ENCODE data around the gene IFNA7.
"Not testable (repeated sequence)": the region's sequence is repeated elsewhere in the genome, so short reads cannot be mapped to it uniquely, and the experiment has no call there.

IFNA7 gene

DNA sequence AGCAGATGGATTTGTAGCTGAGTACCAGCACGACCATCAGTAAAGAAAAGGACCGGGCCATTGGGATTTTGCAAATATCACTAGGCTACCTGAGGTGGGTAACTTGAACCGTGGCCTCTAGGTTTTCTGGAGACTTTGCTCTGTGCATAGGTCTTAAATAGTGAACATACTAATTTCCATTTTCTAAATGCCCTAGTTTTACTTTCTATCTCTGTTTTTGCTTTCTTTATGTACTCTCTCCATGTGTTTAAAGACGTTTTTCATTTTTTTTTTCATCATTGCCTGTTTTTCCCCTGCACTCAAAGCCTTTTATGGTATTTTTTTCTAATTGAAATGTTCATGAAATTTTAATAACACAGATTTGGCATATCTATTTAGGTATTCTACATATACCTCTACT, at the start of gene IFNA7:
TSS of gene IFNA7 (minus strand) at position 101 of the 400 bp plus-strand sequence. CDS start at position 61, 40 bp downstream.
- not testable (repeated sequence) for DNase-seq (ENCODE audit: low spot score)

DNA sequence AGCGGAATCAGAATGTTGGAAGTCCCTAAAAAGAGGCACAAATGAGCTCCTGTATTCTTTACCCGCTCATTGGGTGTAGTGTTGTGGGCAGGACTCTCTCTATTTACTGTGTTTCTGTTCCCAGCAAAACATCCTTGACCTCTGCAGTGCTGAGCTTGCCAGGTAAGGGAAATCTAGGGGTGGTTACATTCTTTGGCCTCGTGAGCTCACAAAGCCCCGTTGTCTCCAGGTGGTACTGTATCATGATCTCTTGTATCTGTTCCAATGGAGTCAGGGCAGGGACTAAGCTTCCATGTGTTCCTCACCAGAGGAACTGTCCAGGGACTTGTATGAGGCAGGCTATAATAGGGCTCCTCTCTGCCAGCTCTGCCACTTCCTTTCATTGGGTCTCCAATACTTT, 49.6 kb upstream of the IFNA7 start:
- no peak for DNase-seq (ENCODE audit: low spot score)

DNA sequence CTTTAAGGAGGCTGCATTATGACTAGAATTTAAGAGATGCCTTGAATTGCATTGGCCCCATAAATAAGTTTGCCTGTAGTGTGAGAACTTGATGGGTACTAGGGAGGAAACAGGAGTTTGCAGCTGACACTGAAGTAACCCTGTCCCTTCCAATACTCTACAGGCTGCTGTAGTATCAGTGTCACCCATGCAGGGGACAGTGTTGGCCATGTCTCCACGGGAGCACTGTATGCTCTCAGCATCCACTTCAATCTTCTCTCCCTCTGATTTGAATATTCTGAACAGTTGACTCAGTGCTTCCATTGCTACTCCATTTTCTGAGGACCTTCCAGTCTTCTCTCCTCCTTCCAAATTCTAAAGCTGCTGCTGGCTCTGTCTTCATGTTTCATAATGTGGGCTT, 49.2 kb upstream of the IFNA7 start:
- DNase-seq (ENCODE audit: low spot score) = no peak

DNA sequence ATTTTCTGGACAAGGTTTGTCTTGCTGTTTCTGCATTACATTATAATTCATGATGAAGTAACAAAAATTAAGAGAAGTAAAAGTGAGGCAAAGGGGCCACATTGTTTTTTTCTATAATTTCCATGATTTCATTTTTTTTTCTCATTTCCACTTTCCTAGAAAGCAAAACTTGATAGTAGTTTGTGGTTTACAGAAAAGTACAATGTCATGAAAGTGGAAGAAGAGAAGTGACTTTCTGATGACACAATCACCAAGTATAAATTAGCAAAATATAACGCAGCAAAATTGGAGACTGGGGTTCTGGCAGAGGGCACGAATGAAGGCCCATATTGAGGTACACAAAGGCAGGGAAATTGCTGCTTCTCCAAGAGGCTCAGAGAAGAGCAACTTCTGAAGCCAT, 42.8 kb upstream of the IFNA7 start:
- DNase-seq (ENCODE audit: low spot score) = no peak

DNA sequence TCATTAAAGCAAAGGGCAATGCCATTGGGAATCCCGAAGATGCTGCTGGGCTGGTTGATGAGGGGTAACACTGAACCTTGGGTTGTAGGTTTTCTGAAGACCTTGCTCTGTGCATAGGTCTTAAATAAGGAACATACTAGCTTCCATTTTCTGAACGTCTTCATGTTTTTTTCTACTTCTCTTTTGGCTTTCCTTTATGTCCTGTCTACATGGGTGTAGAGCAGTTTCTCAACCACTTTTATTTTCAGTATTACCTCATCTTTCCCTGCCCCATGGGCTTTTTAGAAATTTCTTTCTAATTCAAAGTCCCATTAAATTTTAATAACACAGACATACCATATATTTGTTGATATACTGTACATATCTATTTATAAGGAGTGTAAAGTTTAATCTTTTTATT, 37.9 kb upstream of the IFNA7 start, which contains the start of gene IFNA14:
TSS of gene IFNA14 (minus strand) at position 95 of the 400 bp plus-strand sequence. CDS start at position 25, 70 bp downstream.
- no peak for DNase-seq (ENCODE audit: low spot score)

DNA sequence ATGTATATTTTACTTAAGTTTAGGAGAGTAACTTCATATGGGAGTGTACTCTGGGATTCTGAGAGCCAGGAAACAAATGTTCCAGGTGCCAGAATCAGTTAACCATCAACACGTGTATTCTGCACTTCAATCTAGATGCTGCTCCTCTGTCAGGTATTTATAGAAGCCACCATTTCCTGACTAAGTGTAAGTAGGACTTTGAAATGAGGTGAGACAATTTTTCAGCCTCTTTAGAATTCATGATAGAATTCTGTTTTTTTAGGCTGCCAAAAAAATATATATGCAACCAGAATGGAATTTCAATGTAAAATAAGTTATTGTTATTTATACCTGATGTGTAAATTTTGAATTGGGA, 34.3 kb upstream of the IFNA7 start:
- not testable (repeated sequence) for DNase-seq (ENCODE audit: low spot score)

DNA sequence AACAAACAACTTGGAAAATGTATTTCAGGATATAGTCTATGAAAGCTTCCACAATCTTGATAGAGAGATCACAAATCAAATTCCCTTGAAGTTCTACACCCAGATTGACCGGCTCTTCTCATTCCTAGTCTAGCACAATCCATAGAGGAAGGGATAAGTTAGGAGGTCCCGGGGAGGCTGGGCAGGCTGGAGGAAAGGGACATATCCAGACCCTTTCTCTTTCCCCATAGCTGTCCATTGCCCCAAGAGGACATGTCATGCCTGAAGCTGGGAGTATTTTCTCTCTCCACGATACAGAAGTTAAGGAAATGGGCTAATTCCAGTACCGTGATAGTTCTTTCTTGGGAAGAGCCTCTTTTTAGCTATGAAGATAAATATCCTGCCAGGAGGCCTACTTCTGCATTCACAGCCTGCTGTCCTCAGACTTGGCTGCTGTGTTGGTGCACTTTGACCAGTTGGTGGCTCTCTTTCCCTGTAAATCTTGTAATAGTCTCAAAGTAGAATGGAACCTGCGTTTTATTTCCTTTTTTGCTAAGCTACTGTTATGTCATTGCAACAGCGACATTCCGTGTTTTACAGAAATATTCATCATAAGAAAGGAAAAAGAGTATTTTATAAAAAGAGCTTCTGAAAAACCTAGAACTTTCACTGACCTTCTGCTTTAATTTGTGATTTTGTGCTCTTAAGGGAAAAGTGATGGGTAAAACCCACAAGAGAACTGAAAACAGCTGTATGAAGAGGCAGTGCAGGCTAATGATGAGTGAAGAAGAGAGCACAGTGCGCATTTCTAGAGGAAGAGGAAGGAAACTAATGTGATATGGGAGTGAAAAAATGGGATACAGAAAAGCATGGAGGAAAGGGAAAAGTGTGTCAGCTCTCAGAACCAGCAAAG, 33.7 kb upstream of the IFNA7 start:
- peak; percentile 74 for DNase-seq (ENCODE audit: low spot score)

DNA sequence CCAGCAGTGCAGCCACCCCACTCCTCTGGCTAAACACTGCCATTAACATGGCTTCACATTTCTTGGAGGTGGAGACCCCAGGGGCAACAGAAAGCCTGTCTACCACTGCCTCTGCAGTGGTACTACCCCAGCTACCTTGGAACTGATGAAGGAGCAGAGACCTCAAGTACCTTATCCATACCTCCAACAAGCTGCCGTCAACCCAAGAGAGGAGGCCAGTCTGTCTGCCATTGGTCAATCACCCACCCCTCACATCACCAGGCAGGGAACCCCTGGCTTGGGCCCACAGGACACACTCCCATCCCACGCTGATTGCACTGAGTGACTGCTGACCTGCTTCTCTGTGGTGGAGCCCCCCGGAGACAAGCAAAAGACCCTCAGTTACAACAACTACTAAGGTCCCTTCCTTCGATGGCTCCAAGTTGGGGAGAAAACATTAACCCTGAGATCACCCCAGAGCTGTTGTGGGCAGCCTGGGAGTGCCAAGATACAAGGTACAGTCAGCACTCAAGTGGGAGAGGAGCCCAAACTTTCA, 32.2 kb upstream of the IFNA7 start:
- DNase-seq (ENCODE audit: low spot score) = no peak

DNA sequence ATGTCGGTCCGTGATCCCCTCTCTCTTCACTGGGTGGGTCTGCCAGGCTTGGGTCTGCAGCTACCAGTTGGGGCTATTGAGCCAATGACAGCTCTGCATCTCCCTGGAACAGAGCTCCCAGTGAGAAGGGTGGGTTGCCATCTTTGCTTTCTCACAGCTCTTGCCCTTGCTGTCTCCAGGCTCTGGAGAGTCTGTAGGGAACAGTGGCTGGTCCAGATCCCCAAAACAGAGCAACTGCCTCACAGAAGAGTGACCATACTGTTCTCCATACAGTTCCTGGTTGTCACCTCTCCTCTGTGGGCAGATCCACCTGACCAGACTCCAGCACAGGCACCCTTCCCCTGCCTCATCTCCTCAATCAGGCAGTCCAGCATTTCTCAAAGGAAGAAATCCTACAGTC, 31.3 kb upstream of the IFNA7 start:
- no peak for DNase-seq (ENCODE audit: low spot score)

DNA sequence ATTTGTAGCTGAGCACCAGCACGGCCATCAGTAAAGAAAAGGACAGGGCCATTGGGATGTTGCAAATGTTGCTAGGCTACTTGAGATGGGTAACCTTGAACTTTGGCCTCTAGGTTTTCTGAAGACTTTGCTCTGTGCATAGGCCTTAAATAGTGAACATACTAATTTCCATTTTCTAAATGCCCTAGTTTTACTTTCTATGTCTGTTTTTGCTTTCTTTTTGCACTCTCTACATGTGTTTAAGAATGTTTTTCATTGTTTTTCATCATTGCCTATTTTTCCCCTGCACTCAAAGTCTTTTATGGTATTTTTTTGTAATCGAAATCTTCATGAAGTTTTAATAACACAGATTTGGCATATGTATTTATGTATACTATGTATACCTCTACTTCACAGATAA, 26.1 kb upstream of the IFNA7 start, which contains the start of gene IFNA17:
TSS of gene IFNA17 (minus strand) at position 101 of the 400 bp plus-strand sequence. CDS start at position 52, 49 bp downstream.
- no peak for DNase-seq (ENCODE audit: low spot score)

DNA sequence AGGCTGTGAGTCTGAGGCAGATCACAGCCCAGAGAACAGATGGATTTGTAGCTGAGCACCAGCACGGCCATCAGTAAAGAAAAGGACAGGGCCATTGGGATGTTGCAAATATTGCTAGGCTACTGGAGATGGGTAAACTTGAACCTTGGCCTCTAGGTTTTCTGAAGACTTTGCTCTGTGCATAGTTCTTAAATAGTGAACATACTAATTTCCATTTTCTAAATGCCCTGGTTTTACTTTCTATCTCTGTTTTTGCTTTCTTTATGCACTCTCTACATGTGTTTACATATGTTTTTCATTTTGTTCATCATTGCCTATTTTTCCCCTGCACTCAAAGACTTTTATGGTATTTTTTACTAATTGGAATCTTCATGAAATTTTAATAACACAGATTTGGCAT, 15.2 kb upstream of the IFNA7 start, which contains the start of gene IFNA16:
TSS of gene IFNA16 (minus strand) at position 101 of the 400 bp plus-strand sequence. CDS start at position 95, 6 bp downstream.
- DNase-seq (ENCODE audit: low spot score) = not testable (repeated sequence)

DNA sequence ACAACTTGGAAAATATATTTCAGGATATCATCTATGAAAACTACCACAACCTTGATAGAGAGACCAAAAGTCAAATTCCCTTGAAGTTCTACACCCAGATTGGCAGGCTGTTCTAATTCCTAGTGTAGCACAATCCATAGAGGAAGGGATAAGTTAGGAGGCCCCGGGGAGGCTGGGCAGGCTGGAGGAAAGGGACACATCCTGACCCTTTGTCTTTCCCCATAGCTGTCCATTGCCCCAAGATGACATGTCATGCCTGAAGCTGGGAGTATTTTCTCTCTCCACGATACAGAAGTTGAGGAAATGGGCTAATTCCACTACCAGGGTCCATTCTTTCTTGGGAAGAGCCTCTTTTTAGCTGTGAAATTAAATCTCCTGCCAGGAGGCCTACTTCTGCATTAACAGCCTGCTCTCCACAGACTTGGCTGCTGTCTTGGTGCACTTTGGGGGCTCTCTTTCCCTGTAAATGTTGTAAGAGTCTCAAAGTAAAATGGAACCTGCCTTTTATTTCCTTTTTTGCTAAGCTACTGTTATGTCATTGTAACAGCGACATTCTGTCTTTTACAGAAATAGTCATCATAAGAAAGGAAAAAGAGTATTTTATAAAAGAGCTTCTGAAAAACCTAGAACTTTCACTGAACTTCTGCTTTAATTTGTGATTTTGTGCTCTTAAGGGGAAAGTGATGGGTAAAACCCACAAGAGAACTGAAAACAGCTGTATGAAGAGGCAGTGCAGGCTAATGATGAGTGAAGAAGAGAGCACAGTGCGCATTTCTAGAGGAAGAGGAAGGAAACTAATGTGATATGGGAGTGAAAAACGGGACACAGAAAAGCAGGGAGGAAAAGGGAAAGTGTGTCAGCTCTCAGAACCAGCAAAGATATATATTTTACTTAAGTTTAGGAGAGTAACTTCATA, 11.7 kb upstream of the IFNA7 start:
- peak; percentile 53 for DNase-seq (ENCODE audit: low spot score)

DNA sequence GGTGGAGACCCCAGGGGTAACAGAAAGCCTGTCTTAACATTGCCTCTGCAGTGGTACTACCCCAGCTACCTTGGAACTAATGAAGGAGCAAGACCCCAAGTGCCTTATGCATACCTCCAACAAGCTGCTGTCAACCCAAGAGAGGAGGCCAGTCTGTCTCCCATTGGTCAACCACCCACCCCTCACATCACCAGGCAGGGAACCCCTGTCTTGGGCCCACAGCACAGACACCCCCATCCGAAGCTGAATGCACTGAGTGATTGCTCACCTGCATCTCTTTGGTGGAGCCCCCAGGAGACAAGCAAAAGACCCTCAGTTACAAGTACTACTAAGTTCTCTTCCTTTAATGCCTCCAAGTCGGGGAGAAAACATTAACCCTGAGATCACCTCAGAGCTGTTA, 10.2 kb upstream of the IFNA7 start:
- DNase-seq (ENCODE audit: low spot score) = not testable (repeated sequence)

DNA sequence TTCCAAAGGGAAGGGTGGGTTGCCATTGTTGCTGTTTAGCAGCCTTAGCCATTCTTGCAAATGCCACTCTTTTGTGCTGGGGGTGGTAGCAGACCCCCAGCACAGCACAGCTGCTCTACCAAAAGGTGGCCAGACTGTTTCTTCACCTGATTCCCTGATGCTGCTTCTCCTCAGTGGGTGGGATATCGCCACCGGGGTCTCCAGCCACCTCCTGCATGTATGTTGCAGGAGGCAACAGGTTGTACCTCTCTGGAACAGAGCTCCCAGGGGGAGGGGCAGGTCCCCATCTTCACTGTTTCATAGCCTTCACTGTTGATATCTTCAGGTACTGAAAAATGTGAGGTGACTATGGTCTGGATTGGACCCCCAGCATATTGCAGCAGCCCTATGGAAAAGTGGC, 8.8 kb upstream of the IFNA7 start:
- DNase-seq (ENCODE audit: low spot score) = not testable (repeated sequence)

DNA sequence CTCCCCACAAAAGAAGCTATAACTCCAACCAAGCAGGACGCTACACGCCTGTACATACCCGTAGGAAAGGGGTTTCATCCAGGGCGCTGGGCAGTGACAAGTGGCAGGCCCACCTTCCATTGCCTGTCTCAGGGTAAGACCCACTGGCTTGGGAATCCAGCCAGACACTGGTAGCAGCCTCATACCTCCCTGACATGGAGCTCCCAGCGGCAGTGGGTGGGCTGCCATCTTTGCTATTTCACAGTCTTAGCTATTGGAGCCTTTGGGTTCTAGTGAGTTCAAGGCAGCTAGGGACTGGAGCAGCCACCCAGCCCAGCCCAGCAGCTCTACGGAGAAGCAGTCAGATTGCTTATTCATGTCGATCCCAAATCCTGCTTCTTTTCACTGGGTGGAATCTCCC, 8.3 kb upstream of the IFNA7 start:
- no peak for DNase-seq (ENCODE audit: low spot score)

DNA sequence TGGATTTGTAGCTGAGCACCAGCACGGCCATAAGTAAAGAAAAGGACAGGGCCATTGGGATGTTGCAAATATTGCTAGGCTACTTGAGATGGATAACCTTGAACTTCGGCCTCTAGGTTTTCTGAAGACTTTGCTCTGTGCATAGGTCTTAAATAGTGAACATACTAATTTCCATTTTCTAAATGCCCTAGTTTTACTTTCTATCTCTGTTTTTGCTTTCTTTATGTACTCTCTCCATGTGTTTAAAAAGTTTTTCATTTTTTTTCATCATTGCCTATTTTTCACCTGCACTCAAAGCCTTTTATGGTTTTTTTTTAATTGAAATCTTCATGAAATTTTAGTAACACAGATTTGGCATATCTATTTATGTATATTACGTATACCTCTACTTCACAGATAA, 5.0 kb upstream of the IFNA7 start, which contains the start of gene IFNA10:
TSS of gene IFNA10 (minus strand) at position 101 of the 400 bp plus-strand sequence. CDS start at position 55, 46 bp downstream.
- DNase-seq (ENCODE audit: low spot score) = not testable (repeated sequence)

DNA sequence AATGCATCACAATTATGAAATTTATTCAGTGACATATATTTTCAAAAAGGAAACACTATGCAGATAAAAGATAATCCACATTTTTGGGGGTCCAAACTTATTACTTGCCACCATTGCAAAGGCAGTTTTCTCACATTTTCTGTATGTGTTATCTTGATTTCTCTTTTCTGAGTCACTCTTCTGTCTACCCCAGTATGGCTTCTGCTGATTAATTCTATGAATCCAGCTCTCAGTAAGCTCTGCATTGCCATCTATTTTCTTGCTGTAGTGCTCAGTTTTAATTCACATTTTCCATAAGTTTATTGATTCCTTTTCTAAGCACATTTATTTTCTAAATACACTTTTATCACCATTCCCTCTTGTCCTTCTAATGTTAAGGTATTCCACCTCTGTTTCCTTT, 3.2 kb upstream of the IFNA7 start:
- DNase-seq (ENCODE audit: low spot score) = no peak

DNA sequence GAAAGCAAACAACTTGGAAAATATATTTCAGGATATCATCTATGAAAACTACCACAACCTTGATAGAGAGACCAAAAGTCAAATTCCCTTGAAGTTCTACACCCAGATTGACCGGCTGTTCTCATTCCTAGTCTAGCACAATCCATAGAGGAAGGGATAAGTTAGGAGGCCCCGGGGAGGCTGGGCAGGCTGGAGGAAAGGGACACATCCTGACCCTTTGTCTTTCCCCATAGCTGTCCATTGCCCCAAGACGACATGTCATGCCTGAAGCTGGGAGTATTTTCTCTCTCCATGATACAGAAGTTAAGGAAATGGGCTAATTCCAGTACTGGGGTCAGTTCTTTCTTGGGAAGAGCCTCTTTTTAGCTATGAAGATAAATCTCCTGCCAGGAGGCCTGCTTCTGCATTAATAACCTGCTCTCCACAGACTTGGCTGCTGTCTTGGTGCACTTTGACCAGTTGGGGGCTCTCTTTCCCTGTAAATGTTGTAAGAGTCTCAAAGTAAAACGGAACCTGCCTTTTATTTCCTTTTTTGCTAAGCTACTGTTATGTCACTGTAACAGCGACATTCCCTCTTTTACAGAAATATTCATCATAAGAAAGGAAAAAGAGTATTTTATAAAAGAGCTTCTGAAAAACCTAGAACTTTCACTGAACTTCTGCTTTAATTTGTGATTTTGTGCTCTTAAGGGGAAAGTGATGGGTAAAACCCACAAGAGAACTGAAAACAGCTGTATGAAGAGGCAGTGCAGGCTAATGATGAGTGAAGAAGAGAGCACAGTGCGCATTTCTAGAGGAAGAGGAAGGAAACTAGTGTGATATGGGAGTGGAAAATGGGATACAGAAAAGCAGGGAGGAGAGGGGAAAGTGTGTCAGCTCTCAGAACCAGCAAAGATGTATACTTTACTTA, 6.9 kb downstream of the IFNA7 start:
- DNase-seq (ENCODE audit: low spot score) = peak; percentile 68

DNA sequence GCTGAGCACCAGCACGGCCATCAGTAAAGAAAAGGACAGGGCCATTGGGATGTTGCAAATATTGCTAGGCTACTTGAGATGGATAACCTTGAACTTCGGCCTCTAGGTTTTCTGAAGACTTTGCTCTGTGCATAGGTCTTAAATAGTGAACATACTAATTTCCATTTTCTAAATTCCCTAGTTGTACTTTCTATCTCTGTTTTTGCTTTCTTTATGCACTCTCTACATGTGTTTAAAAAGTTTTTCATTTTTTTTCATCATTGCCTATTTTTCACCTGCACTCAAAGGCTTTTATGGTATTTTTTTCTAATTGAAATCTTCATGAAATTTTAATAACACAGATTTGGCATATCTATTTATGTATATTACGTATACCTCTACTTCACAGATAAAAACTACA, 14.5 kb downstream of the IFNA7 start, which contains the start of gene IFNA4:
TSS of gene IFNA4 (minus strand) at position 101 of the 400 bp plus-strand sequence. CDS start at position 45, 56 bp downstream.
- DNase-seq (ENCODE audit: low spot score) = not testable (repeated sequence)

DNA sequence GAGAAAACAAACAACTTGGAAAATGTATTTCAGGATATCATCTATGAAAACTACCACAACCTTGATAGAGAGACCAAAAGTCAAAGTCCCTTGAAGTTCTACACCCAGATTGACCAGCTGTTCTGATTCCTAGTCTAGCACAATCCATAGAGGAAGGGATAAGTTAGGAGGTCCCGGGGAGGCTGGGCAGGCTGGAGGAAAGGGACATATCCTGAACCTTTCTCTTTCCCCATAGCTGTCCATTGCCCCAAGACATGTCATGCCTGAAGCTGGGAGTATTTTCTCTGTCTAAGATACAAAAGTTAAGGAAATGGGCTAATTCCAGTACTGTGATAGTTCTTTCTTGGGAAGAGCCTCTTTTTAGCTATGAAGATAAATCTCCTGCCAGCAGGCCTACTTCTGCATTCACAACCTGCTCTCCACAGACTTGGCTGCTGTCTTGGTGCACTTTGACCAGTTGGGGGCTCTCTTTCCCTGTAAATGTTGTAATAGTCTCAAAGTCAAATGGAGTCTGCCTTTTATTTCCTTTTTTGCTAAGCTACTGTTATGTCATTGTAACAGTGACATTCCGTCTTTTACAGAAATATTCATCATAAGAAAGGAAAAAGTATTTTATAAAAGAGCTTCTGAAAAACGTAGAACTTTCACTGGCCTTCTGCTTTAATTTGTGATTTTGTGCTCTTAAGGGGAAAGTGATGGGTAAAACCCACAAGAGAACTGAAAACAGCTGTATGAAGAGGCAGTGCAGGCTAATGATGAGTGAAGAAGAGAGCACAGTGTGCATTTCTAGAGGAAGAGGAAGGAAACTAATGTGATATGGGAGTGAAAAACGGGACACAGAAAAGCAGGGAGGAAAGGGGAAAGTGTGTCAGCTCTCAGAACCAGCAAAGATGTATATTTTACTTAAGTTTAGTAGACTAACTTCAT, 18.9 kb downstream of the IFNA7 start:
- peak; percentile 69 for DNase-seq (ENCODE audit: low spot score)
